Esophagus muscularis mucosa (tissue), 3 donors: ENCODE data around the gene SPATA3.

Experiments used
- EP300 ChIP-seq: sonication (generic); formaldehyde crosslinking; IDR thresholded peaks from one replicate; pipeline ENCODE4 v1.6.1; 2017; ENCODE audit warnings: antibody characterized with exemption
- TF ChIP-seq, protein P1 (sequence below), 3 experiments: fragments of 200-600 bp in 2 of 3; fragments of 450-650 bp in 1 of 3; sonication (generic) in 2 of 3; IDR thresholded peaks; one replicate each; pipeline ENCODE4 v1.5.1; 2017 to 2019; ENCODE audit warnings: antibody characterized with exemption in 3 of 3, mild to moderate bottlenecking in 2 of 3, moderate library complexity in 1 of 3

GRCh38 chr2:230984393-230985220 is 11.3 kb upstream of the SPATA3 start:
- TF ChIP-seq, protein P1, sequence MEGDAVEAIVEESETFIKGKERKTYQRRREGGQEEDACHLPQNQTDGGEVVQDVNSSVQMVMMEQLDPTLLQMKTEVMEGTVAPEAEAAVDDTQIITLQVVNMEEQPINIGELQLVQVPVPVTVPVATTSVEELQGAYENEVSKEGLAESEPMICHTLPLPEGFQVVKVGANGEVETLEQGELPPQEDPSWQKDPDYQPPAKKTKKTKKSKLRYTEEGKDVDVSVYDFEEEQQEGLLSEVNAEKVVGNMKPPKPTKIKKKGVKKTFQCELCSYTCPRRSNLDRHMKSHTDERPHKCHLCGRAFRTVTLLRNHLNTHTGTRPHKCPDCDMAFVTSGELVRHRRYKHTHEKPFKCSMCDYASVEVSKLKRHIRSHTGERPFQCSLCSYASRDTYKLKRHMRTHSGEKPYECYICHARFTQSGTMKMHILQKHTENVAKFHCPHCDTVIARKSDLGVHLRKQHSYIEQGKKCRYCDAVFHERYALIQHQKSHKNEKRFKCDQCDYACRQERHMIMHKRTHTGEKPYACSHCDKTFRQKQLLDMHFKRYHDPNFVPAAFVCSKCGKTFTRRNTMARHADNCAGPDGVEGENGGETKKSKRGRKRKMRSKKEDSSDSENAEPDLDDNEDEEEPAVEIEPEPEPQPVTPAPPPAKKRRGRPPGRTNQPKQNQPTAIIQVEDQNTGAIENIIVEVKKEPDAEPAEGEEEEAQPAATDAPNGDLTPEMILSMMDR (IDR thresholded peaks at IDR 0.05) = no peak
- TF ChIP-seq EP300 = no peak
